Stomach (tissue), 9 donors: ENCODE data around the gene USP36. TPM values are rescaled to one million over a fixed set of nuclear protein-coding genes. Genes with fewer than 3 reads are reported as not detected.

Source experiments
- DNase-seq, 2 donors: peaks; one replicate each; pipeline versions ENCODE4 v3.0.0 to v3.0.0-alpha.2; 2013 to 2019
- H3K27ac ChIP-seq, 5 donors: fragments of 200-600 bp in 4 of 5; sonication (generic) in 4 of 5; one replicate each; pipeline ENCODE4 v1.5.1; 2013 to 2019; ENCODE audit warnings: mild to moderate bottlenecking in 1 of 5, moderate library complexity in 1 of 5
- H3K27me3 ChIP-seq, 3 donors: fragments of 200-600 bp; sonication (generic); one replicate each; pipeline ENCODE4 v1.5.1; 2017 to 2019; ENCODE audit warnings: mixed run types in 1 of 3
- H3K36me3 ChIP-seq, 4 donors: fragments of 200-600 bp; sonication (generic); 1 replicate in 3 of 4; 2 replicates in 1 of 4; pipeline ENCODE4 v1.5.1; 2016 to 2019
- H3K4me1 ChIP-seq, 4 donors: fragments of 200-600 bp; sonication (generic); one replicate each; pipeline ENCODE4 v1.5.1; 2016 to 2019
- H3K4me3 ChIP-seq, 4 donors: fragments of 200-600 bp; sonication (generic) in 3 of 4; one replicate each; pipeline ENCODE4 v1.5.1; 2016 to 2019; ENCODE audit warnings: mild to moderate bottlenecking in 1 of 4
- H3K9me3 ChIP-seq, 4 donors: fragments of 200-600 bp; sonication (generic); one replicate each; pipeline ENCODE4 v1.5.1; 2016 to 2019
- CTCF ChIP-seq, 7 experiments: fragments of 450-650 bp in 4 of 7; fragments of 200-600 bp in 3 of 7; sonication (generic) in 3 of 7; IDR thresholded peaks; one replicate each; pipeline ENCODE4 v1.5.1; 2016 to 2019; ENCODE audit warnings: antibody characterized with exemption in 7 of 7, control low read depth in 2 of 7, mild to moderate bottlenecking in 1 of 7
- EP300 ChIP-seq: sonication (generic); formaldehyde crosslinking; IDR thresholded peaks from one replicate; pipeline ENCODE4 v1.6.1; 2017; ENCODE audit warnings: antibody characterized with exemption
- POLR2A ChIP-seq, 4 donors: fragments of 450-650 bp; IDR thresholded peaks; one replicate each; pipeline ENCODE4 v1.6.1; 2016; ENCODE audit warnings: antibody characterized with exemption in 4 of 4, control low read depth in 2 of 4, mild to moderate bottlenecking in 1 of 4, moderate library complexity in 1 of 4
- POLR2AphosphoS5 ChIP-seq, 3 donors: sonication (generic); formaldehyde crosslinking; IDR thresholded peaks; one replicate each; pipeline ENCODE4 v1.6.1; 2016; ENCODE audit warnings: antibody characterized with exemption in 3 of 3
- WGBS, 5 donors: extraction: QIAGEN DNeasy Blood & Tissue Kit in 3 of 5; methylation state at CpG; one replicate each; pipeline versions ENCODE4 v1.1.5 to v1.1.7; 2013 to 2018; 5-methylcytosine and 5-hydroxymethylcytosine counted together
- intact Hi-C: fragments of 100-400 bp; cut with DNase I; formaldehyde crosslinking; loops from one replicate; pipeline ENCODE4 v1.15.1; 2023; ENCODE audit warnings: low total_unique reads
- polyA plus RNA-seq, 3 donors: library from polyadenylated mRNA; stranded (reverse); fragments of 200-250 nt; gene quantifications; one replicate each; pipeline ENCODE4 v1.2.3, GENCODE V29; 2013
- total RNA-seq, 5 donors: library from RNA; depleted of rRNA; stranded (reverse); fragments of >200 nt; gene quantifications; one replicate each; pipeline versions ENCODE4 v1.1.0 to v1.2.3, GENCODE V29; 2014 to 2016
- donor health status: healthy with polysubstance abuse.
- donor health status: Bipolar disorder and iron deficiency.
- donor health status: healthy.

USP36 gene
- total and polyA plus RNA-seq, 8 donors = 14.2 to 106 (median 34.8) TPM

- intact Hi-C loops = no loop called here
- Histone ChIP-seq H3K36me3 (peaks cover 0 to 3% (median 0%) of the 10 kb centered on the region in 4 donors), H3K4me1 (peaks cover 42 to 96% (median 72%) of the 10 kb centered on the region in 4 donors), H3K4me3 (peak overlapping the region; percentile 14 to 29 (median 28)), H3K27ac (peak overlapping the region; percentile 68 to 95 (median 93)), H3K9me3 (no peaks in the 10 kb centered on the region), H3K27me3 (no peaks in the 10 kb centered on the region)
- TF ChIP-seq EP300 (no peak), POLR2AphosphoS5 (IDR thresholded peaks at IDR 0.05) (peak; percentile 60 to 77 (median 69)), POLR2A (IDR thresholded peaks at IDR 0.05) (peak in 1 of 4 donors; percentile 15), CTCF (IDR thresholded peaks at IDR 0.05) (no peak)
- DNase-seq = peak; percentile 56 to 92
- WGBS, 5 donors = 6 to 21% (median 11%) methylated on average over 19 to 24 of the region's 24 CpGs
Observed at GRCh38 chr17:78883533-78884131, 43.0 kb upstream of the USP36 start.

- Histone ChIP-seq H3K27ac (peak overlapping the region; percentile 68 to 95 (median 93)), H3K27me3 (no peaks in the 10 kb centered on the region), H3K9me3 (no peaks in the 10 kb centered on the region), H3K4me3 (peak overlapping the region; percentile 14 to 29 (median 28)), H3K4me1 (peaks cover 43 to 96% (median 75%) of the 10 kb centered on the region in 4 donors), H3K36me3 (peaks cover 0 to 3% (median 0%) of the 10 kb centered on the region in 4 donors)
- WGBS, 5 donors = 14 to 45% (median 38%) methylated on average over 1 to 10 of the region's 10 CpGs
- intact Hi-C loops = no loop called here
- peak; percentile 69 to 74 for DNase-seq
- TF ChIP-seq EP300 (no peak), POLR2A (IDR thresholded peaks at IDR 0.05) (no peak), POLR2AphosphoS5 (IDR thresholded peaks at IDR 0.05) (peak in 2 of 3 donors; percentile 49 to 67), CTCF (IDR thresholded peaks at IDR 0.05) (no peak)
Observed at GRCh38 chr17:78883089-78883532, 42.5 kb upstream of the USP36 start.

GRCh38 chr17:78882540-78883088 lies 42.0 kb upstream of the USP36 start:
- Histone ChIP-seq H3K9me3 (no peaks in the 10 kb centered on the region), H3K4me1 (peaks cover 43 to 96% (median 78%) of the 10 kb centered on the region in 4 donors), H3K27ac (peak overlapping the region; percentile 68 to 95 (median 93)), H3K4me3 (no peak overlapping the region), H3K36me3 (peaks cover 0 to 3% (median 0%) of the 10 kb centered on the region in 4 donors), H3K27me3 (no peaks in the 10 kb centered on the region)
- intact Hi-C loops = no loop called here
- 20 to 69% (median 56%) methylated on average over 2 to 14 of the region's 14 CpGs for WGBS, 5 donors
- DNase-seq = peak in 1 of 2 donors; percentile 28
- no peak for TF ChIP-seq CTCF (IDR thresholded peaks at IDR 0.05)
- no peak for TF ChIP-seq POLR2AphosphoS5 (IDR thresholded peaks at IDR 0.05)
- no peak for TF ChIP-seq POLR2A (IDR thresholded peaks at IDR 0.05)
- no peak for TF ChIP-seq EP300

GRCh38 chr17:78879635-78880186 lies 39.1 kb upstream of the USP36 start:
- Histone ChIP-seq H3K36me3 (no peaks in the 10 kb centered on the region), H3K27me3 (no peaks in the 10 kb centered on the region), H3K4me3 (peak overlapping the region in 3 of 4 donors; percentile 4 to 14 (median 6)), H3K27ac (peak overlapping the region; percentile 70 to 95 (median 86)), H3K9me3 (no peaks in the 10 kb centered on the region), H3K4me1 (peaks cover 52 to 100% (median 88%) of the 10 kb centered on the region in 4 donors)
- peak in 1 of 2 donors; percentile 89 for DNase-seq
- peak in 2 of 3 donors; percentile 32 to 34 for TF ChIP-seq POLR2AphosphoS5 (IDR thresholded peaks at IDR 0.05)
- TF ChIP-seq EP300 = no peak
- intact Hi-C loops = no loop called here
- WGBS, 5 donors = 43 to 69% (median 61%) methylated on average over 27 to 28 of the region's 28 CpGs
